ENCODE data around the gene CHCHD1.
"Not testable (repeated sequence)": the region's sequence is repeated elsewhere in the genome, so short reads cannot be mapped to it uniquely, and the experiment has no call there.

The CHCHD1 gene

GRCh38 chr10:73814276-73814895 is 32.5 kb downstream of the CHCHD1 start:
- no peak for DNase-seq

GRCh38 chr10:73814896-73815718 is 33.3 kb downstream of the CHCHD1 start:
- no peak for DNase-seq

GRCh38 chr10:73815719-73816030 is 33.8 kb downstream of the CHCHD1 start:
- no peak for DNase-seq

- no peak for DNase-seq
These were observed 35.3 kb downstream of the CHCHD1 start for GRCh38 chr10:73816917-73817729.

- no peak for DNase-seq
These were observed 36.0 kb downstream of the CHCHD1 start for GRCh38 chr10:73817826-73818225.

- no peak for DNase-seq
These were observed 36.6 kb downstream of the CHCHD1 start for GRCh38 chr10:73818402-73818801.

- DNase-seq = no peak
These were observed 37.2 kb downstream of the CHCHD1 start for GRCh38 chr10:73819081-73819480.

- DNase-seq = no peak
These were observed 37.8 kb downstream of the CHCHD1 start for GRCh38 chr10:73819513-73820093.

- no peak for DNase-seq
These were observed 41.5 kb downstream of the CHCHD1 start for GRCh38 chr10:73823391-73823790.

GRCh38 chr10:73824146-73824725 is 42.4 kb downstream of the CHCHD1 start:
- DNase-seq = no peak

GRCh38 chr10:73827346-73828089 is 45.7 kb downstream of the CHCHD1 start:
- no peak for DNase-seq

- DNase-seq = no peak
These were observed 46.3 kb downstream of the CHCHD1 start for GRCh38 chr10:73828161-73828560.

GRCh38 chr10:73829090-73829489 is 47.2 kb downstream of the CHCHD1 start:
- DNase-seq = not testable (repeated sequence)

All from right hindlimb (tissue), 1 donor.